ENCODE measurements around the gene SLC35D2.
"Not testable (repeated sequence)": the region's sequence is repeated elsewhere in the genome, so short reads cannot be mapped to it uniquely, and the experiment has no call there.

The SLC35D2 gene

GRCh38 chr9:96399325-96399633, 15.8 kb upstream of the SLC35D2 start:
- no peak for DNase-seq

GRCh38 chr9:96398582-96399324, 15.2 kb upstream of the SLC35D2 start:
- DNase-seq, result no peak

DNA sequence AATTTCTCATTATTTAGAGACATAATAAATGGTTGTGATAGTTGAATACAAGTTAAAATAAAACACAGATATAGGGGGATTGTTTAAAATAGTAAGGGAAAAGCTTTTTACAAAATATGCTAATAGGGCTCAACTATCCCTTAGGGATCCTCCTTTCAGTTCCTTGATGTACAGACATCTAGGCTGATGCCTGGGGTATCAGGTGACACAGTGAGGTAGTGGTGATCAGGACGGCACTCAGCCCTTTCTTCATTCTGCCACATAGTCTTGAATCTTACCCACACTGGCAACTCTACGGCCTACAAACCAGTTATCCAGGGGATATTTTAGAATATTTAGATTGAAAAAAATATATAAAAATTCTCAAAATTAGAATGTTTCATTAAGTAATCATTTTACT, 12.5 kb upstream of the SLC35D2 start:
- DNase-seq, result no peak

DNA sequence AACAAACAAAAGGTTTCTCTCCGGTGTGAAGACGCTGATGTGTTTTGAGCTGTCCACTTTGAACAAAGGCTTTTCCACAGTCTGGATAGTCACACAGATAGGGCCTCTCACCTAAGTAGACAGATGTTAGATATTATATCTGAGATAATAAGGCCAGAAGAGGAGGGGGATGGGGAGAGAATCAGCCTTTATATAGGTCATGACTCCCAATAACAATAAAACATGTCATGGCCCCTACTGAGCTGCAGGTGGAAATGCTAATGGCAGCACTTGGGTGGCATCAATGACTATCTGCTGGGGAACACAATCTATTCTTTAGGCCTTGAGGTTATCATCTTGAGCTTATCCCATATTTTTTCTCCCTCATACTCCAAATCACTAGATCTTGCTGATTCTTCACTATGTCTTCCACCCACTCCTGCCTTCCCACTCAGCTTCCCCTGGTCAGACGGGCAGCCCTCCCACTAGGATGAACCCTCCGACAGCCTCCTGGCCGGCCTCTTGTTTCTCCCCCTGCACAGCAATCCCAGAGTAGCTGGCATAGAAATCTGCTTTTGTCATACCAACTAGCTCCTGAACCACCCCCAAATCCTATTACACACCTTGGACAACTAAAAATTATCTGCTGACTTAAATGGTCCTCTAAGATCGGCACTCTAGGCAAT, 11.5 kb upstream of the SLC35D2 start:
- no peak for DNase-seq

DNA sequence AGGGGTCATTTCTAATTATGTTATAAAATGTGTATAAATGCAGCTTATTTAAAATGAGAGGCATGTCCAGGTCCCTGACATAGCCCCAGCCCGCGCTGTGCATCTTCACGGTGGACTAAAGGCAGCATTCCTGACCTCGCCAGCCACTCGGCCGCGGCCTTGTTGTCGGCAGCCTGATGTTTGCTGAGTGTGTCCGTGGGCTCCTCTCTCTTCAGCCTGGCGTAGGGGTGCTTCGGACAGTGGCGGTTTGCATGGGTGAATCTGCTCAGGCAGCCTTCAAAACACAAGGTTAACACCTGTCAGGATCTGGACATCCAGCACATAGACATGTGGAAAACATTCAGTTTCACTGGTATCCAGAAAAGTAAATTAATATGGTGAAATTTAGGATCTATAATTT, 8.8 kb upstream of the SLC35D2 start:
- no peak for DNase-seq

DNA sequence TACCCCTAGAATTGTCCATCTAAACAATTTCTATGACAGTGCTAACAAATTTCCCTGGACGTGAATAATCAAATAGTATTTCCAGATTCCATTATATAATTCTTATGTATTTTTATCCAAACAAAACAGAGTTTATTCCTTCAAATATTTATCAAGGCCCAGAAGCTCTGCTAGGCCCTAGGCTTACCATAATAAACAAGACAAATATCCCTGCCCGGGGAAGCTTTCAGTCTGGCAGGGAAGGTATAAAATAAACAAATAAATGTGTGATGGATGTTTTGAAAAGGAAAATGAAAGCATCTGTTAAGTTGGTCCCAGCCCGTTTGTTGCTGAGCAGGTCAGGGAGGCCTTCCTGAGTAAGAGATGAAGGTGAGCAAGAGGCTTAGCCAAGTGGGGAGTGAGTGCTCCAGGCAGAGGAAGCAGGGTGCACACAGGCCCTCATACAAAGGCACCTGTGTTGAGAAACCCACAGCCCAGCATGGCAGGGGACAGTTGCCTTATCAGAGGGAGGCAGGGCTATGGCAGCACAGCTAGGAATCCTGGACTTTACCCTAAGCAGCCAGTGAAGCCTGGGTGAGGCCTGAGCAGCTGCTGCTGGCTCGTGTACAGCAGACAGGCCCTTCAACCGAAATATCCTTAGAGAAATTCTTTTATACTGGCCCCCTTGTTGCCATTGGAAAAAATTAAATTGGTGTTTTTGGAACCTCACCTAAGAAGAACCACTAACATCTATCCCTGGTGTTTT, 7.7 kb upstream of the SLC35D2 start:
- no peak for DNase-seq

- DNase-seq, result no peak
These were observed 4.6 kb upstream of the SLC35D2 start for GRCh38 chr9:96388144-96388543.

DNA sequence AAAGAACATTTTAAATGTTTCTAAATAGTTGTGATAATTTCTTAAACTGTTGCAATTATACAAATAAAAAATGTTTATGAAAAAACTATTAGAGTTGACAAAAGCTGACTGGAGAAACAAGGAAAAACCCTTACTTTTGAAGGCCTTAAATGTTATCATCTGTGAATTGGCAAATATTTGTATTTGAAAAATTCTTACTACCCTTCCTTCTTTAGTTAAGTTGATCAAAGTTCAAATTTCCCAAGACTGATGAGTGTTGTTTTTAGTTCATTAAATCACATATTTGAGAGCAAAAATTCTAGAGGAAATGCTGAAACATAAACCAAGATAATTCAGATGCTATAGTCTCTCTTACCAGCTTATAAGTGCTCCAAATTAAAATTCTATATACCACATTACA, 2.6 kb upstream of the SLC35D2 start:
- DNase-seq, result no peak

GRCh38 chr9:96382839-96383164, 709 bp downstream of the SLC35D2 start:
- no peak for DNase-seq

GRCh38 chr9:96382175-96382574, 1.3 kb downstream of the SLC35D2 start:
- DNase-seq, result no peak

- DNase-seq, result no peak
These were observed 1.8 kb downstream of the SLC35D2 start for GRCh38 chr9:96381696-96382095.

DNA sequence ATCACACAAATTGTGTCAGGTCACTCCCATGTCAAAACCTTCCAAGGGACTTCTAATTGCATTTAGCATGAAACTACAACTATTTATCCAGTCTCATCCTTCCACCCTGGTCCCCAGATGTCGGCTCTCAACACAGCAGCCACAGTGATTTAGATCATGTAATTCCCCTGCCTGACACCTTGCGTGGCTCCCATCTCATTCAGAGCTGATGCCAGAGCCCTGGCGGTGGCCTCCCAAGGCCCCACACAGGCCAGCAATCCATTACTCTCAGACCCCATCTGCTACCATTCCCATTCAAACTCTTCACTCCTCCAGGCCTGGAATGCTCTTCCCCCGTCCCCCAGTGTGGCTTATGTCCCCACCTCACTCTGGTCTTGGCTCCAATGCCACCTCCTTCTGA, 2.4 kb downstream of the SLC35D2 start:
- DNase-seq, result no peak

GRCh38 chr9:96379461-96379860, 4.0 kb downstream of the SLC35D2 start:
- no peak for DNase-seq

DNA sequence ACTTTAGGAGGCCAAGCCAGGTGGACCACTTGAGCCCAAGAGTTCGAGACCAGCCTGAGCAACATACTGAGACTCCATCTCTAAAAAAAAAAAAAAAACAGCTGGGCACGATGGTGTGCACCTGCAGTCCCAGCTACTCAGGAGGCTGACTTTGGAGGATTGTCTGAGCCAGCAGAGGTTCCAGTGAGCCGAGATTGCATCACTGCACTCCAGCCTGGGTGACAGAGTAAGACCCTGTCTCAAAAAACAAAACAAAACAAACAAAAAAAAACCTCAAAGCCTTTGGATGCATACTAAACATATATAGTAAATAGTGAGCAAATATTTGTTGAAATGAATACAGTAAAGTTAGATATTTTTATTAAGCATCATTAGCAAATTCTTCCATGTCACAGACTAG, 5.3 kb downstream of the SLC35D2 start:
- DNase-seq, result no peak

DNA sequence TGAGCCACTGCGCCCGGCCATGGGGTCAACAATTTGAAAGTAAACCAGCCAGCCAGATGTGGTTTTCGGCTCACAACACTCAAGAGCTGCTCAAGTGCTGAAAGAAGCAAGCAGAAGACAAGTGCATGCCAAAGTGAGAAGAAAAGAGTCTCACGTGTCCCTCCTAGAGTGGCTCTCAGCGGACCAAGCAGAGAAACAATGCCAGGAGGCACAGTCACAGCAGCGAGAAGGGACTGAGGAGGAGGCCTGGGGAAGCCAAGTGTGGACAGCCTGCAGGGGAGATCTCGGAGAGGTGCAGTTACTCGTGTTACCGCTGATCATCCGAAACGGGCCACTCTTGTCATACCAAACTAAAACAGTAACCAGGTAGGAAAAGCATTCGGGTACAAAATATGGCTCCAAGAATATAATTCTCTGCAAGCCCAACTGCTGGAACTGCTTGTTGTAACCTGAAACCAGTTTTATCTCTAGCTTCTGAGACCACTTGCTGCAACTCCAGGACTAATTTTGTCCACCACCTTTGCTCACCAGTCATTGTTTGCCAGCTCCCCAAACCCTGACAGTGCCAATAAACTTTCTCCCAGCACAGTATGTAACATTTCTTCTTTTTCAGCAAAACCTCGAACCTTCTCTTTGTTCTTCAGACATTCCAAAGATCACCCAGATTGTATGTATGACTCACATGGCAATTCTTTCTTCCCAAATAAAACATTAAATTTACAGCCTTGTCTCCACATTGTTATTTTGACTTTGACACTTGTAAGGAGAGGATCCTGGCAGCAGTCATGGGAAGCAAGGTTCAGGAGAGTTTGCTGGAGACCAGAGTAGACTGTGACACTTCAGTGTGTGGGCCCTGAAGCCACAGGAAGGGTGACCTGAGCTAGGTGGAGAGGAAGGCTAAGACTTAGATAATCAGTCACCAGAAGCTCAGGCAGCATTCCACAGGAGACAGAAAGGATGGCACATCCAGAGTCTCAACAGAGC, 6.3 kb downstream of the SLC35D2 start:
- no peak for DNase-seq

DNA sequence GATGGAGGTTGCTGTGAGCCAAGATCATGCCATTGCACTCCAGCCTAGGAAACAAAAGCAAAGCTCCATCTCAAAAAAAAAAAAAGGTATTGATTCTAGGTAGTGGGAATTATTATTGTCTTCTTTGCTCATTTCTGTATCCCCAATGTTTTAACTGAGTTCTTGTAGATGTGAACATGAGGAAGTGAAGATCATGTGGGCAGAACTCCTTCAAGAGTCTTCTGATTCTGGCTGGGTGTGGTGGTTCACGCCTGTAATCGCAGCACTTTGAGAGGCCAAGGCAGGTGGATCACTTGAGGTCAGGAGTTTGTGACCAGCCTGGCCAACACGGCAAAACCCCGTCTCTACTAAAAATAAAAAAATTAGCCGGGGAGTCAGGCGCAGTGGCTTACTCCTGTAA, 8.0 kb downstream of the SLC35D2 start:
- not testable (repeated sequence) for DNase-seq

DNA sequence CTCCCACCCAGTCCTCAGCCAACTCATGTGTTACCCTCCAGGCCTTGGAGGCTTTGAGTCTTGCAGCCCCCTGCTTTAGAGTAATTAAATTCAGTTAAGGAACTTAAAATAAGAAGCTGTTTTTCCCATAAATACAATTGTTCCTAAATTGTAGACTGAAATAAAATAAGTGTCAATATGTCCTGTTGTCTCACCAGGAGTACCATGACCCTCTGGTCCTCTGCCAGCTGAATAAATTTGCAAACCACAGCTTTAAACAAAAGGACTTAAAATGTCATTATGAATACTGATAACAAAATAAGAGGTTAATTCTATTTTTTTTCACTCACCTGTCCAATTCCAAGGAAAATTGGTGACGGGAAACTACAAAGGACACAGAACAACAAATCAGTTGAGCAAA, 15.6 kb downstream of the SLC35D2 start:
- no peak for DNase-seq

DNA sequence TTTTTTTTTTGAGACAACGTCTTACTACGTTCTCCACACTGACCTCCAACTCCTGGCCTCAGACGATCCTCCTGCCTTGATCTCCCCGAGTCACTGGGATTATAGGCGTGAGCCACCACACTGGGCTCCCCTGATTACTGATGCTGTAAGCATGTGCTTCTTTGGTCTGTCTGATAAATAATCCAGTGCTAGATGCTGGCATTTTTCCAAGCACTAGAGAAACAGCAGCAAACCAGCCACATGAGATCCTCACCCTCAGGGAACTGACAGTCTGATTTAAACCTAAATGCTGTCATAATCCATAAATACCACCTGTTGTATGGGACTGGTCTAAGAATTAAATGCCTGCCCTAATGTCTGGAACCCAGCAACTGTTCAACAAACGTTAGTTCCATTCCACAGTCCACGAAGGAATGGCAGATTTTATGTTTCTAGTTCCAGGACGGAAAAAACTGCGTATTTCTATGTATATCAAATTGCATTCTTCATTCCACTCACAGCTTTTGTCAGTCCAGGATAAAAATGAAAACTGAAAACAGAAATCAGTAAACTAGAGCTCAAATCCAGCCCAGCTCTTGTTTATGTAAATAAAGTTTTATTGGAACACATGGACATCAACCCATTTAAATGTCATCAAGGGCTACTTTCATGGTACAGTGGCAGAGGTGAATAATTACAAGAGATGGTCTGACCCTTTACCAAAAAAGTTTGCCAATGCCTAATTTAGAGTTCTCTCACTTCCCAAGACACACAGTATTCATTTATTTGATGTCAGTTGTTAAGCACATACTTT, 20.1 kb downstream of the SLC35D2 start:
- no peak for DNase-seq

DNA sequence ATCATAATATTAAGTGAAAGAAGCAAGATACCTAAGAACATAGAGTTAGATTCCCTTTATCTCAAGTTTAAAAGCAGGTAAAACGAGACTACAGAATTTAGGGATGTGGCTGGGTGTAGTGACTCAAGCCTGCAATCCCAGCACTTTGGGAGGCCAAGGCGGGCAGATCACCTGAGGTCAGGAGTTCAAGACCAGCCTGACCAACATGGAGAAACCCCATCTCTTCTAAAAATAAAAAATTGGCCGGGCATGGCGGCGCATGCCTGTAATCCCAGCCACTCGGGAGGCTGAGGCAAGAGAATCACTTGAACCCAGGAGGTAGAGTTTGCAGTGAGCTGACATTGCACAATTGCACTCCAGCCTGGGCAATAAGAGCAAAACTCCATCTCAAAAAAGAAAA, 21.4 kb downstream of the SLC35D2 start:
- DNase-seq, result not testable (repeated sequence)

DNA sequence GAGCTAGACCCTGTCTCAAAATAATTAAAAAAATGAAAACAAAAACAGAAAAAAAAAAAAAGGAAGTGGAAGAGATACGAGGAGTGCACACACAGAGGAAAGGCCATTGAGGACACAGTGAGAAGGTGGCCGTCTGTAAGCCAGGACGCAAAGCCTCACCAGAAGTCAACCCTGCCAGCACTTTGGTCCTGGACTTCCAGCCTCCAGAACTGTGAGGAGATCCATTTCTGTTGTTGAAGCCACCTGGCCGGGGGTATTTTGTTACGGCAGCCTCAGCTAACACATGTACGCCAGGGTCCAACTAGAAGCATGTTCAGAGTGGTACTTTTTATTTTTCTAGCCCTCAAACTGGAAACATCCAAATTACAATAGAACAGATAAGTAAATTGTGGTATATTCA, 21.8 kb downstream of the SLC35D2 start:
- DNase-seq, result no peak

GRCh38 chr9:96360976-96361375, 22.5 kb downstream of the SLC35D2 start:
- no peak for DNase-seq

- not testable (repeated sequence) for DNase-seq
These were observed 23.0 kb downstream of the SLC35D2 start for GRCh38 chr9:96360523-96360922.

Measured in right forelimb (tissue), 1 donor.